ENCODE results near the gene DNAAF2.
A peak's percentile ranks its signal among the peaks of the same experiment; 100 is the strongest.
"Not testable (repeated sequence)": the region's sequence is repeated elsewhere in the genome, so short reads cannot be mapped to it uniquely, and the experiment has no call there.

Gene DNAAF2

GRCh38 chr14:49623941-49624839 lies 10.9 kb downstream of the DNAAF2 start:
- Histone ChIP-seq H3K27me3 (no peaks in the 10 kb centered on the region), H3K9me3 (replicated peaks in 1 of 11) (no peaks in the 10 kb centered on the region), H3K9ac (peak overlapping the region in 10 of 11 experiments; percentile 18 to 98 (median 94); a peak in 14 of 22 replicates), H3K36me3 (peaks cover 14 to 71% (median 45%) of the 10 kb centered on the region in 11 experiments; a peak in 21 of 22 replicates), H3K4me1 (peaks cover 32 to 55% (median 42%) of the 10 kb centered on the region in 10 experiments), H3K4me2 (peak overlapping the region; percentile 71 to 99 (median 98)), H3K4me3 (peak overlapping the region in 9 of 10 experiments; percentile 73 to 94 (median 85); a peak in 11 of 20 replicates), H4K20me1 (peaks cover 63 to 91% (median 83%) of the 10 kb centered on the region in 11 experiments), H3K27ac (peak overlapping the region in 1 of 11 experiments; percentile 8; a peak in 1 of 22 replicates)
- TF ChIP-seq Cebpa-rat (IDR thresholded peaks at IDR 0.05), result no peak

GRCh38 chr14:49623387-49623786 lies 11.7 kb downstream of the DNAAF2 start:
- H3K9me3 ChIP-seq (replicated peaks in 1 of 11), result no peaks in the 10 kb centered on the region
- H3K27ac ChIP-seq, result 0 out of 22 replicates have a peak overlapping the region, but pooled peaks of 2 of the 11 experiments have one; percentile 2 to 8
- H4K20me1 ChIP-seq, result peaks cover 63 to 91% (median 83%) of the 10 kb centered on the region in 11 experiments
- H3K36me3 ChIP-seq, result peaks cover 20 to 71% (median 51%) of the 10 kb centered on the region in 11 experiments; a peak in 21 of 22 replicates
- H3K9ac ChIP-seq, result peak overlapping the region; percentile 18 to 98 (median 95); a peak in 18 of 22 replicates
- no peaks in the 10 kb centered on the region for H3K27me3 ChIP-seq
- H3K4me1 ChIP-seq, result peaks cover 33 to 55% (median 44%) of the 10 kb centered on the region in 10 experiments
- TF ChIP-seq Cebpa-rat (IDR thresholded peaks at IDR 0.05), result no peak
- peak overlapping the region; percentile 71 to 99 (median 98) for H3K4me2 ChIP-seq
- H3K4me3 ChIP-seq, result peak overlapping the region; percentile 73 to 94 (median 86); a peak in 16 of 20 replicates

GRCh38 chr14:49622022-49622607 lies 12.9 kb downstream of the DNAAF2 start:
- peak overlapping the region in 10 of 11 experiments; percentile 92 to 98 (median 96); a peak in 13 of 22 replicates for H3K27ac ChIP-seq
- peaks cover 76 to 91% (median 85%) of the 10 kb centered on the region in 11 experiments for H4K20me1 ChIP-seq
- H3K36me3 ChIP-seq, result peaks cover 33 to 73% (median 59%) of the 10 kb centered on the region in 11 experiments
- TF ChIP-seq Cebpa-rat (IDR thresholded peaks at IDR 0.05), result no peak
- peaks cover 41 to 61% (median 56%) of the 10 kb centered on the region in 10 experiments for H3K4me1 ChIP-seq
- H3K9me3 ChIP-seq (replicated peaks in 1 of 11), result no peaks in the 10 kb centered on the region
- no peaks in the 10 kb centered on the region for H3K27me3 ChIP-seq
- peak overlapping the region; percentile 90 to 98 (median 95) for H3K9ac ChIP-seq
- H3K4me3 ChIP-seq, result peak overlapping the region; percentile 73 to 94 (median 86)
- peak overlapping the region; percentile 97 to 99 (median 98) for H3K4me2 ChIP-seq

GRCh38 chr14:49621114-49621881 lies 13.7 kb downstream of the DNAAF2 start:
- peak overlapping the region; percentile 97 to 99 (median 98) for H3K4me2 ChIP-seq
- H3K4me1 ChIP-seq, result peaks cover 38 to 63% (median 55%) of the 10 kb centered on the region in 10 experiments
- H4K20me1 ChIP-seq, result peaks cover 73 to 91% (median 86%) of the 10 kb centered on the region in 11 experiments
- peak overlapping the region; percentile 90 to 98 (median 95) for H3K9ac ChIP-seq
- no peaks in the 10 kb centered on the region for H3K27me3 ChIP-seq
- H3K27ac ChIP-seq, result peak overlapping the region; percentile 92 to 98 (median 95)
- peaks cover 26 to 73% (median 59%) of the 10 kb centered on the region in 11 experiments for H3K36me3 ChIP-seq
- no peak for TF ChIP-seq Cebpa-rat (IDR thresholded peaks at IDR 0.05)
- no peaks in the 10 kb centered on the region for H3K9me3 ChIP-seq (replicated peaks in 1 of 11)
- H3K4me3 ChIP-seq, result peak overlapping the region; percentile 73 to 94 (median 86)

GRCh38 chr14:49620182-49621113 lies 14.6 kb downstream of the DNAAF2 start, which contains the start of the genes MGAT2 and RPL36AL:
MGAT2 (plus strand) TSS chr14:49620799; CDS start chr14:49621269, 470 bp downstream.
RPL36AL (minus strand) TSS chr14:49620626; CDS start chr14:49619104, 1,522 bp downstream.
- peak within 1 kb of the TSS; percentile 73 to 94 (median 86) for H3K4me3 ChIP-seq
- no peak for TF ChIP-seq Cebpa-rat (IDR thresholded peaks at IDR 0.05)
- H3K4me1 ChIP-seq, result peaks cover 38 to 63% (median 52%) of the 10 kb centered on the region in 10 experiments
- H3K27ac ChIP-seq, result peak within 1 kb of the TSS; percentile 92 to 98 (median 95)
- H3K9me3 ChIP-seq (replicated peaks in 1 of 11), result no peaks in the 10 kb centered on the region
- peaks cover 66 to 85% (median 79%) of the 10 kb centered on the region in 11 experiments for H4K20me1 ChIP-seq
- peaks cover 21 to 73% (median 59%) of the 10 kb centered on the region in 11 experiments for H3K36me3 ChIP-seq
- H3K4me2 ChIP-seq, result peak within 1 kb of the TSS; percentile 97 to 99 (median 98)
- peak within 1 kb of the TSS; percentile 90 to 98 (median 95) for H3K9ac ChIP-seq
- no peaks in the 10 kb centered on the region for H3K27me3 ChIP-seq

- Histone ChIP-seq H4K20me1 (peaks cover 62 to 79% (median 75%) of the 10 kb centered on the region in 11 experiments), H3K27ac (peak overlapping the region; percentile 92 to 98 (median 95)), H3K4me3 (peak overlapping the region; percentile 73 to 94 (median 86)), H3K4me2 (peak overlapping the region; percentile 84 to 99 (median 90)), H3K9ac (peak overlapping the region; percentile 90 to 98 (median 95)), H3K36me3 (peaks cover 22 to 78% (median 62%) of the 10 kb centered on the region in 11 experiments), H3K9me3 (replicated peaks in 1 of 11) (no peaks in the 10 kb centered on the region), H3K4me1 (peaks cover 38 to 63% (median 50%) of the 10 kb centered on the region in 10 experiments), H3K27me3 (no peaks in the 10 kb centered on the region)
- no peak for TF ChIP-seq Cebpa-rat (IDR thresholded peaks at IDR 0.05)
Measured at GRCh38 chr14:49619730-49620129, 15.3 kb downstream of the DNAAF2 start.

GRCh38 chr14:49619273-49619672 lies 15.8 kb downstream of the DNAAF2 start:
- not testable (repeated sequence) for H3K27me3 ChIP-seq; H3K9me3 ChIP-seq (replicated peaks in 1 of 11)
- peak overlapping the region; percentile 84 to 99 (median 90) for H3K4me2 ChIP-seq
- peak overlapping the region in 10 of 11 experiments; percentile 92 to 98 (median 96); a peak in 13 of 22 replicates for H3K27ac ChIP-seq
- peak overlapping the region; percentile 90 to 98 (median 95) for H3K9ac ChIP-seq
- peak overlapping the region; percentile 73 to 94 (median 86) for H3K4me3 ChIP-seq
- H3K36me3 ChIP-seq, result peaks cover 22 to 78% (median 62%) of the 10 kb centered on the region in 11 experiments
- peaks cover 59 to 75% (median 70%) of the 10 kb centered on the region in 11 experiments for H4K20me1 ChIP-seq
- H3K4me1 ChIP-seq, result peaks cover 34 to 62% (median 47%) of the 10 kb centered on the region in 10 experiments

Measured in BLaER1 treated with 17β-estradiol and CSF1 and Interleukin-3, amounts not matched to agents 10 nM and 100 nM (cell line).